Tibial nerve (tissue), 4 donors: Measurements from ENCODE around the gene SLIT1. TPM values are rescaled to one million over a fixed set of nuclear protein-coding genes. Genes with fewer than 3 reads are reported as not detected.

ENCODE experiments used
- DNase-seq, 2 donors: peaks; one replicate each; pipeline ENCODE4 v3.0.0-alpha.2; 2019; ENCODE audit warnings: low spot score in 2 of 2
- H3K27ac ChIP-seq, 4 donors: fragments of 200-600 bp; sonication (generic) in 3 of 4; one replicate each; pipeline ENCODE4 v1.5.1; 2017 to 2019; ENCODE audit warnings: mild to moderate bottlenecking in 1 of 4
- H3K27me3 ChIP-seq, 2 donors: fragments of 200-600 bp; sonication (generic) in 1 of 2; one replicate each; pipeline versions ENCODE4 v1.5.1 to v1.6.0; 2017 to 2019
- H3K36me3 ChIP-seq, 3 donors: fragments of 200-600 bp; sonication (generic); one replicate each; pipeline ENCODE4 v1.5.1; 2018 to 2019
- H3K4me1 ChIP-seq, 4 donors: fragments of 200-600 bp; sonication (generic) in 3 of 4; one replicate each; pipeline ENCODE4 v1.5.1; 2017 to 2019
- H3K4me3 ChIP-seq, 4 donors: fragments of 200-600 bp; sonication (generic) in 3 of 4; one replicate each; pipeline ENCODE4 v1.5.1; 2017 to 2019; ENCODE audit warnings: mild to moderate bottlenecking in 1 of 4, moderate library complexity in 1 of 4
- H3K9me3 ChIP-seq, 4 donors: fragments of 200-600 bp; sonication (generic) in 3 of 4; one replicate each; pipeline ENCODE4 v1.5.1; 2017 to 2019
- CTCF ChIP-seq, 5 experiments: fragments of 200-600 bp in 3 of 5; fragments of 450-650 bp in 2 of 5; sonication (generic) in 3 of 5; IDR thresholded peaks; one replicate each; pipeline ENCODE4 v1.5.1; 2016 to 2019; ENCODE audit warnings: antibody characterized with exemption in 5 of 5, mild to moderate bottlenecking in 3 of 5, moderate library complexity in 2 of 5
- EP300 ChIP-seq, 2 donors: sonication (generic); formaldehyde crosslinking; IDR thresholded peaks; one replicate each; pipeline ENCODE4 v1.6.1; 2017; ENCODE audit warnings: antibody characterized with exemption in 2 of 2, mild to moderate bottlenecking in 1 of 2
- POLR2A ChIP-seq, 2 donors: fragments of 450-650 bp; IDR thresholded peaks; one replicate each; pipeline ENCODE4 v1.6.1; 2017; ENCODE audit warnings: antibody characterized with exemption in 2 of 2, mild to moderate bottlenecking in 2 of 2, moderate library complexity in 2 of 2
- WGBS, 2 donors: methylation state at CpG; one replicate each; pipeline ENCODE4 v1.1.5; 2018; 5-methylcytosine and 5-hydroxymethylcytosine counted together
- total RNA-seq, 4 donors: library from RNA; depleted of rRNA; stranded (reverse); fragments of >200 nt; gene quantifications; one replicate each; pipeline ENCODE4 v1.1.0, GENCODE V29; 2016

SLIT1 gene
- total RNA-seq, 4 donors from 2014 or later, result 0.78 to 3.1 (median 1.3) TPM

GRCh38 chr10:97015240-97015639 is 170.5 kb downstream of the SLIT1 start:
- H3K36me3 ChIP-seq, result no peaks in the 10 kb centered on the region
- 78 to 84% methylated on average over 1 of the region's 1 CpG for WGBS, 2 donors
- peaks cover 0 to 3% (median 0%) of the 10 kb centered on the region in 4 donors for H3K4me1 ChIP-seq
- H3K4me3 ChIP-seq, result no peak overlapping the region
- no peak for DNase-seq
- TF ChIP-seq EP300 (IDR thresholded peaks at IDR 0.05) (no peak), POLR2A (IDR thresholded peaks at IDR 0.05) (no peak), CTCF (IDR thresholded peaks at IDR 0.05) (no peak)
- no peak overlapping the region for H3K27ac ChIP-seq
- no peaks in the 10 kb centered on the region for H3K9me3 ChIP-seq
- no peaks in the 10 kb centered on the region for H3K27me3 ChIP-seq

GRCh38 chr10:97013983-97014382 is 171.8 kb downstream of the SLIT1 start:
- 80 to 85% methylated on average over 5 to 8 of the region's 8 CpGs for WGBS, 2 donors

GRCh38 chr10:97013568-97013967 is 172.2 kb downstream of the SLIT1 start:
- Histone ChIP-seq H3K4me1 (no peaks in the 10 kb centered on the region), H3K27ac (no peak overlapping the region), H3K4me3 (no peak overlapping the region), H3K27me3 (no peaks in the 10 kb centered on the region), H3K9me3 (peaks cover 0 to 3% (median 0%) of the 10 kb centered on the region in 4 donors), H3K36me3 (no peaks in the 10 kb centered on the region)
- WGBS, 2 donors, result 75 to 76% methylated on average over 2 to 7 of the region's 8 CpGs
- no peak for TF ChIP-seq CTCF (IDR thresholded peaks at IDR 0.05)
- TF ChIP-seq POLR2A (IDR thresholded peaks at IDR 0.05), result no peak
- no peak for TF ChIP-seq EP300 (IDR thresholded peaks at IDR 0.05)
- no peak for DNase-seq

More at GRCh38 chr10:97013983-97014382, 171.8 kb downstream of the SLIT1 start:
- Histone ChIP-seq H3K27ac (no peak overlapping the region), H3K9me3 (no peaks in the 10 kb centered on the region), H3K27me3 (no peaks in the 10 kb centered on the region), H3K4me1 (no peaks in the 10 kb centered on the region), H3K4me3 (no peak overlapping the region), H3K36me3 (no peaks in the 10 kb centered on the region)
- TF ChIP-seq POLR2A (IDR thresholded peaks at IDR 0.05) (no peak), CTCF (IDR thresholded peaks at IDR 0.05) (no peak), EP300 (IDR thresholded peaks at IDR 0.05) (no peak)
- DNase-seq, result no peak

GRCh38 chr10:97012470-97012869 is 173.3 kb downstream of the SLIT1 start:
- Histone ChIP-seq H3K4me3 (no peak overlapping the region), H3K9me3 (peaks cover 0 to 14% (median 4%) of the 10 kb centered on the region in 4 donors), H3K27ac (no peak overlapping the region), H3K36me3 (no peaks in the 10 kb centered on the region), H3K4me1 (no peaks in the 10 kb centered on the region), H3K27me3 (no peaks in the 10 kb centered on the region)
- TF ChIP-seq CTCF (IDR thresholded peaks at IDR 0.05) (no peak), EP300 (IDR thresholded peaks at IDR 0.05) (no peak), POLR2A (IDR thresholded peaks at IDR 0.05) (no peak)
- DNase-seq, result no peak
- 84 to 86% methylated on average over 4 to 7 of the region's 8 CpGs for WGBS, 2 donors

- H3K9me3 ChIP-seq, result peaks cover 0 to 25% (median 6%) of the 10 kb centered on the region in 4 donors
- no peak overlapping the region for H3K4me3 ChIP-seq
- TF ChIP-seq CTCF (IDR thresholded peaks at IDR 0.05), result no peak
- TF ChIP-seq POLR2A (IDR thresholded peaks at IDR 0.05), result no peak
- no peak for TF ChIP-seq EP300 (IDR thresholded peaks at IDR 0.05)
- H3K4me1 ChIP-seq, result no peaks in the 10 kb centered on the region
- no peaks in the 10 kb centered on the region for H3K27me3 ChIP-seq
- H3K36me3 ChIP-seq, result no peaks in the 10 kb centered on the region
- no peak overlapping the region for H3K27ac ChIP-seq
- no peak for DNase-seq
Measured at GRCh38 chr10:97011397-97011796, 174.4 kb downstream of the SLIT1 start.
